NCI-H146 treated with DMSO at 0.1 percent for 48 hours (cell line): ENCODE results near the gene TSPEAR.
A peak's percentile ranks its signal among the peaks of the same experiment; 100 is the strongest.
"Not testable (repeated sequence)": the region's sequence is repeated elsewhere in the genome, so short reads cannot be mapped to it uniquely, and the experiment has no call there.

Experiments used
- DNase-seq: peaks from one replicate; lab custom pipeline; 2025; ENCODE audit not compliant: unreplicated experiment; lab: John Stamatoyannopoulos, UW

Gene TSPEAR

DNA sequence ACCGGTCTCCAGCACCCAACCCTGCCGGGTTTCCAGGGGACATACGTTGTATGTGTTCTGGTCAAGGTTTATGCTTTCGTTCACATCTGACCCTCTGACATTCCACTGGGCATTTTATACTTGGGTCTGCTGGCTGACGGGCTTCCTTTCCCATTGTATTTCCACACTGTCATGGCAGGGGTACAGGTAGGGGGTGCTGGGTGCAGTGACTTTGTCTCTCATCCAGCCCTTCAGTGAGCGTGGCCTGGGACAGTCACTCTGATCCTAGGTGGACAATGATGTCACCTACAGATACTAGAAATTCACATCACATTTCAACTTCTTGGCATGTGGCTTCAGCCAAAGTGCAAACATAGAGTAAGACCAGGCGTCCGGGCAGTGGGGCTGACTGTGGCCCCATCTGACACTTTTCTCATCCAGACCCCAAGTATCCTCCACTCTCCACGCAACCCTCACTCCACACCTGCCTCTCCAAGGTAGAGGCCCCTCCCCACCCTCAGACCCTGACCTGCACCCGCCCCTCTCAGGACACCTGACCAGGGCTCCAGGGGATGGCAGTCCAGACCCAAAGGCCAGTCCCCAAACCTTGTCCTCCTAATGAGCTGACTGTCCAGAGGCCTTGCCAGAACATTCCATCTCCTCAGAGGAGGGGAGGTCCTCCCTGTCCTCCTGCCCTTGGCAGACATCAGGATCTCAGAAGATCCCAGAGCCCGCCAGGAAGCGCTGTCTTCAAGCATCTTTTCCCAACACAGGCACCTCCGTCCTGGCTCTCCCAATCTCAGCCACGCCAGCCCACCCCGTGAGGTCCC, 75.0 kb downstream of the TSPEAR start:
- no peak for DNase-seq

DNA sequence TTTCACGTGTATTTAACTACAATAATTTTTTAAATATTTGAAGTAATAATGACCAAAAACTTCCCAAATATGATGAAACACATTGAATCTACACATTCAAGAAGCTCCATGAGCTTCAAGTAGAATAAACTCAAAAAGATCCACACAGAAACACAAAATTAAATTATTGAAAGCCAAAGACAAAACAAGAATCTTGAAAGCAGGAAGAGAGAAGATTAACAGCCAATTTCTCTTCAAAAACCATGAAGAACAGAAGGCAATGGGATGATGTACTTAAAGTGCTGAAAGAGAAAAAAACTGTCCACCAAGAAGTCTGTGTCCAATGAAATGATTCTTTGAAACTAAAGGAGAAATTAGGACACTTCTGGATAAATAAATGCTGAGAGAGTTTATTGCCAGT, 79.3 kb downstream of the TSPEAR start:
- no peak for DNase-seq

DNA sequence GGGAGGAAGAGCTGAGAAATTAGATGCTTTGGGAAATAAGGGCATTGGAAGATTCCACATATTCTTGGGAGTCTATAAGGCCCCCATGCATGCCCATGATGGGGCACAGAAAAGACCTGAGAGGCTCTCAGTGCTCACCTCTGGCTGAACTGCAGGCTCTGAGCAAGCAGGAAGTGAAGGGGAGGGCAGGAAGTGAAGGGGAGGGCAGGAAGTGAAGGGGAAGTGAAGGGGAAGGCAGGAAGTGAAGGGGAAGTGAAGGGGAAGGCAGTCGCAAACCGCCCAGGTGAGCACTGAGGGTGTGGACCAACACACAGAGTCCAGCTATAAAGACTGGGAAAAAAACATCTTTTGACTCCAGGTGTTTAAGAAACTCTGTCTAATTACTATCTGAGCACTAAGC, 80.9 kb downstream of the TSPEAR start:
- DNase-seq, result no peak

DNA sequence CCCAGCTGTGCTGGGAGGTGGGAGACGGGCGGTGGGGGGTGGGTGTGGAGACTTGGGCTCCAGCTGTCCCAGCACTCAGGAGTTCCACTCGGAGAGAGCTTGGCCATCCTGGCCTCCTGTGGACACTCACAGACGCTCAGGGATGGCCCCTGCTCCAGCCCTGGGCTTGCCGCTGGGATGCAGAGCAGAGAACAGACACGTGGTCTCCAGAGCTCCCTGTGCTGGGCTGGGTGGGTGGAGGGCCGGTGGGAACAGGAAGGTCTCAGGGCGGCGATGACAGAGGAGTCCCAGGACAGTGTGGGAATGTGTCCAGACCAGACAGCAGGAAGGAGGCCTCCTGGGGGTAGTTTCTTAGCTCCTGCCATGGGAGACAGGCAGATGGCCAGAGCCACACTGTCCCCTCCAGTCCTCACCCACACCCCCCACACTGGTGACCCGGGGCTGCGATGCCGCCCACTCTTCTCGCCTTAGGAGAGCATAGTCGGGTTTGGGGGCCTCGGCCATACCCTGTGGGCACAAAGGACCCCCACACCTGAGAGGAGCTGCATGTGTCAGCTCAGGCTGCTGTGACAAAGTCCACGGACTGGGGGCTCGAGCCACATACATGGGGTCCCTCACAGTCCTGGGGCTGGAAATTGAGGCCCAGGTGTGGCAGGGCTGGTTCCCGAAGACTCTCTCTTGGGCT, 82.5 kb downstream of the TSPEAR start:
- no peak for DNase-seq

DNA sequence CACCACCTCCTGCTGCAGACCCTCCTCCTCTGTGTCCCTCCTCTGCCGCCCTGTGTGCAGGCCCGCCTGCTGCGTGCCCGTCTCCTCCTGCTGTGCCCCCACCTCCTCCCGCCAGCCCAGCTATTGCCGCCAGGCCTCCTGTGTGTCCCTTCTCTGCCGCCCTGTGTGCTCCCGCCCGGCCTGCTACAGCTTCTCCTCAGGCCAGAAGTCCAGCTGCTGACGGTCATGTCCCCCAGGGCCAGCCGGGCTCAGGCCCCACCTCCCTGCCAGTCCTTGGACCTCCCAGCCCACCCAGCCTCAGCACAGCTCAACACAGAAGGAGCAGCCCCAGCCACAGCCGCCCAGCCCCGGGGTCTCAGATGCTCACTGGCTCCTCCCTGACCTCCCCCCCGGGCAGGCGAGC, 83.5 kb downstream of the TSPEAR start:
- DNase-seq, result not testable (repeated sequence)

DNA sequence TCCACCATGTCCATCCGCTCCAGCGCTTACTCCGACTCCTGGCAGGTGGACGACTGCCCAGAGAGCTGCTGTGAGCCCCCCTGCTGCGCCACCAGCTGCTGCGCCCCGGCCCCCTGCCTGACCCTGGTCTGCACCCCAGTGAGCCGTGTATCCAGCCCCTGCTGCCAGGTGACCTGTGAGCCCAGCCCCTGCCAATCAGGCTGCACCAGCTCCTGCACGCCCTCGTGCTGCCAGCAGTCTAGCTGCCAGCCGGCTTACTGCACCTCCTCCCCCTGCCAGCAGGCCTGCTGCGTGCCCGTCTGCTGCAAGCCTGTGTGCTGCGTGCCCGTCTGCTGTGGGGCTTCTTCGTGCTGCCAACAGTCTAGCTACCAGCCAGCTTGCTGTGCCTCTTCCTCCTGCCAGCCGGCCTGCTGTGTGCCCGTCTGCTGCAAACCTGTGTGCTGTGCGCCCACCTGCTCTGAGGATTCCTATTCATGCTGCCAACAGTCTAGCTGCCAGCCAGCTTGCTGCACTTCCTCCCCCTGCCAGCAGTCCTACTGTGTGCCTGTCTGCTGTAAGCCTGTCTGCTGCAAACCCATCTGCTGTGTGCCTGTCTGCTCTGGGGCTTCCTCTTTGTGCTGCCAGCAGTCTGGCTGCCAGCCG, 84.1 kb downstream of the TSPEAR start:
- DNase-seq, result peak; percentile 54

DNA sequence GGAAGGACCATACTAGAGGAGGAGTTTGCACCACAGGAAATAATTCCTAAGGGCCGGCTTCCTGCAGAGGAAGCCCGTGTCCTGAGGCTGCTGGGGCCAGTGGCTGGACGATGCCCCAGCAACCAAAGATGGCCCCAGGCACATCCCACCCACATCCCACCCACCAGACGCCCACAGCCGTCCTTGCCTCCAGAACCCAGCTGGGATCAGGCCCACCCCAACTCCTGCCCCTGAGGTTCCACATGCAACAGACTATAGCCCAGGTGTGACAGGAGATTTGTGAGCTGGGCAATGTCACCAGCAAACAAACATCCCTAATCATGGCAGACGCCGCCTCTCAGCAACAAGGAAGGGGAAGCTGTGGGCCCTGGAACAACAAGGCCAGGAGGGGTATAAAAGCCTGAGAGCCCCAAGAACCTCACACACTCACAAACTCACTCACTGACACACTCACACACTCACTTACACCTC, 84.7 kb downstream of the TSPEAR start, which contains the start of gene KRTAP10-9:
TSS of gene KRTAP10-9 (plus strand) at position 421 of the 471 bp plus-strand sequence. CDS start 79 bp downstream, outside the sequence.
- DNase-seq, result peak; percentile 54

DNA sequence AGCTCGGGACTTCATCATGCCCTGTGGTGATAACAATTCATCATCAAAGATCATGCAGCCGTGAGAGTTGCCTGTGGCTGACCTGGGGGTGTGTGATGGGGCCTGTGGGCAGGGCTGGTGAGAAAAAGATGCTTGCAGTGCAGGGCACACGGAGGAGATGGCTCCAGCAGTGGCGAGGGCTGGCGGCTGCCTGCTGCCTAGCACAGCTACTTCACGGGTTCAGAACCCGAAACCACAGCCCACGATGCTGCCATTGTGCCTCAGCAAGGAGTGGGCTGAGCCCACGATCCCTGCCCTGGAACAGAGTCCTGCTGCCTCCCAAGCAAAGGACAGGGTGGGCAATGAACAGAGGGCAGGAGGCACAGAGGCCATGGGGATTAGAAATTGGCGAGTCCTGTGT, 85.1 kb downstream of the TSPEAR start:
- DNase-seq, result no peak

DNA sequence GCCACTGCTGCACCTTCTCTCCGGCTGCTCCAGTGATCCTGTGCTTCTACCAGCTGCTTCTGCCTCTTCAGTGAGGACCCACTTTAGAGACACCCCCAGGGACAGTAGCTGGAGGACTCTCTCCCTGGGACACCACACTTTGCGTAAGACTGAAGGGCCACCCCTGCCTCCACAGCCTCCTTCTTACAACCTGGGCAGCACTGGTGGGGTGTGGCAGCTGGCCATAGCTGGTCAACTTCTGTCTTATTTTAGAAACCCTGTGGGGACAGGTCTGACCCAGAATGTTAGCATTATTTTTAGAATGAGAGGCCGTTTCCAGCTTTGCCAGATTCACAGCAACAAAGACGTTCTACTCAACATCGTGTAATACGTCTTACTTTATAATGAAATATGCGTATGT, 85.6 kb downstream of the TSPEAR start:
- no peak for DNase-seq

DNA sequence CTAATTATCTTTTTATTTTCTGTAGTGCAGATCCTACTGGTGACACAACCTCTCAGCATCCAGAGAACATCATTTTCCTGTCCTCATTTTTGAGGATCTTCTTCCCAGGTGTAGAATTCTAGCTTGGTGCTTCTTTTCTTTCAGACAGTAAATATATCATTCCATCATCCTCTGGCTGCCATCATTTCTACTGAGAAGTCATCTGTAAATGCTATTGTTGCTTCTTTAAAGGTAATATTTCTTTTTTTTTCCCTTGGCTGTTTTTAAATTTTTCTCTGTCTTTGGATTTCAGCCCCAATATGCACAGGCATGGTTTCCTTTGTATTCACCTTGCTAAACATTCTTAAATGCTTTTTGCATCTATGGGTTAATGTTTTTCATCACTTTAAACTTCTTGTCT, 87.8 kb downstream of the TSPEAR start:
- DNase-seq, result no peak

DNA sequence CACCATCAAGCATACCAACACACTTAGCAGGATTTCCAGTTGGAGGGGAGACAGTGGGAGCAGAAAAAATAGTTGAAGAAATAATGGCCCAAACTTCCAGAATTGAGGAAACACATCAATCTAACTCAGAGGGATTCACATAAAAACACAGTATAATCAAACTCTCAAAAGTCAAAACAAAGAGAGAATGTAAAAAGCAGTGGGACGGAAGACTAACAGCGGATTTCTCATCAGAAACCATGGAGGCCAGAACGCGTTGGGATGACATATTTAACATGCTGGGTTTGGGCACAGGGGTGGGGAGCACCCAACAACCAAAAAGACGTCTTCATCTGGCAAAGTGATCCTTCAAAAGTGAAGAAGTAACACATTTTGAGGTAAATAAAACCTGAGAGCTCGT, 91.5 kb downstream of the TSPEAR start:
- no peak for DNase-seq

DNA sequence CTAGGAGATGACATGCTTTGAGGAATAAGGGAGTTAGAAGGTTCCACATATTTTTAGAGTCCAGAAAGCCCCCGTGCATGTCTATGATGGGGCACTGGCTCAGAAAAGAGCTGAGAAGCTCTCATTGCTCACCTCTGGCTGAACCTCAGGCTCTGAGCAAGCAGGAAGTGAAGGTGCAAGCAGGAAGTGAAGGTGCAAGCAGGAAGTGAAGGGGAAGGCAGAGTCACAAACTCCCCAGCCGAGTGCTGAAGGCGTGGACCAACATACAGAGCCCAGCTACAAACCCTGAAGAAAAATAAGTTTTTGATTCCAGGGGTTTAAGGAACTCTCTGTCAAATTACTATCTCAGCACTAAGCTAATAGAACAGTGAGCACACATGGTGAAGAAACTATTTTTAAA, 92.5 kb downstream of the TSPEAR start:
- DNase-seq, result no peak

DNA sequence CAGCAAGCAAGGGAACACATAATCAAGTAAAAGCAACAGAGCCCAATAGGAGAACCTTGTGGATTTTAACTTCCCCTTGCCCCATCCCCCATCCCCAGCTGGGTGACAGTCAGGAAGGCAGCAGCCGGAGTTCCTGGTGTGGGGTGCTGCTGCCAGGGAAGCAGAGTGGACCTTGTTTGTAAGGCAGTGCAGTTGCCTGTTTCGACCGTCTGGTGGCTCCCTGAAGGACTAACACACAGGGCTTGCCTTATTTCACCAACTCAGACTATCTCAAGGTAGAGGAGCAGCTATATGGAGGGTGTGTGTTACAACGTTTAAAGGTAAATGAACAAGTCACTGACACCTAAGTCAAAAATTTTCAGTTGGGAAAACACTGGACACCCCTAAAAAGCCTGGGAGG, 92.9 kb downstream of the TSPEAR start:
- DNase-seq, result no peak

DNA sequence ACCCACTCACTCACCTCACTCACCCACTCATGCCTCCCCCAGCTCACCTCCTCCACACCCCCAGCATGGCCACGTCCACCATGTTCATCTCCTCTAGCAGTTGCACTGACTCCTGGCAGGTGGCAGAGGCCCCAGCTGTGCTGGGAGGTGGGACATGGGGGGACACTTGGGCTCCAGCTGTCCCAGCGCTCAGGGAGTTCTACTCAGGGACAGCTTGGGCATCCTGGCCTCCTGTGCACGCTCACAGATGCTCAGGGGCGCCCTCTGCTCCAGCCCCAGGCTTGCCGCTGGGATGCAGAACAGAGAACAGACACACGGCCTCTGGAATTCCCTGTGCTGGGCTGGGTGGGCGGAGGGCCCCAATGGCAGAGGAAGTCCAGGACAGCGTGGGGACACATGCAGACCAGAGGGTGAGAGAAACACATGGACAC, 94.3 kb downstream of the TSPEAR start:
- no peak for DNase-seq

DNA sequence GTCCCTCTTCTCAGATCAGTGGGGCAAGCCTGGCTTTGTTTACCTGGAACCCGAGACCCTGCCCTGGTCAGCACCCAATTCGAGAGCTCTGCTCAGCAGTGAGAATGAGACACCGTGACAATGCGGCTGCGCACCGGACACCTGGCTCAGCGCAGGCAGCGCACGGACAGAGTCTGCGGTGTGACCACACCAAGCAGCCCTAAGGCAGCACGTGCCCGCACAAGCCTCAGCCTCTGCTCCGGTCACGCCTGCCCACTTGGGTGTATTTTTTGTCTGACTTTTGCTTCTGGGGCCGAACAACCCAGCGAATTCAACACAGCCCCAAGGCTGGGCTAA, 94.8 kb downstream of the TSPEAR start:
- DNase-seq, result peak; percentile 6

DNA sequence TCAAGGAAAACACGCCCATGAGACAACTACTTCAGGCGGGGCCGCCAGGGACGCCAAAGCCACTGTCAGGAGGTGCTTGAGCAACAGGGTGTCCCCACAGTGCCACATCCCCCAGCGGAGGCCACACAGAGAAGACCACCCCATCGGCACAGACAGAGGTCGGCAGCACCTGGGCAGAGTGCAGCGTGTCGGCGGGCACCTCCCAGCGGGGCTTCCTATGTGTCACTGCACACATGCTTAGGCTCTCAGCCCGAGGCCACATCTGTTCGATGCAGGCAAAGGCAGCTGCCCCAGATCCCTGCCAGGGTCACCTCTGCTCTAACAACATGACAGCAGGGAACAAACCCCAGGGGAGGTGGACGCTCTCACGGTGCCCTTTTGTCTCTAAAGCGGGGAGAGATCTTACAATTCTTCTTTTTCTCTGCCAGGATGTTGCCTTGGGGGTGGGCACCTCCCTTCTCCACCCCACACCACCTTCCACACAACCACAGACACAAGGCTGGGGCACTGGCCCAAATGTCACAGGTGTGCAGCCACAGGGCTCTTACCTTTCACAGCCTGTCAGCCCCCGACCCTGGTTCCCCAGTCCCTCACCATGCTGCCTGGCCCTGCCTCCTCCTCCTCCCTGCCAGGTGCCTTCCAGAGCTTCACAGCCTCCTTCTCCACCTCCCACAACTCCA, 95.3 kb downstream of the TSPEAR start:
- DNase-seq, result peak; percentile 23

DNA sequence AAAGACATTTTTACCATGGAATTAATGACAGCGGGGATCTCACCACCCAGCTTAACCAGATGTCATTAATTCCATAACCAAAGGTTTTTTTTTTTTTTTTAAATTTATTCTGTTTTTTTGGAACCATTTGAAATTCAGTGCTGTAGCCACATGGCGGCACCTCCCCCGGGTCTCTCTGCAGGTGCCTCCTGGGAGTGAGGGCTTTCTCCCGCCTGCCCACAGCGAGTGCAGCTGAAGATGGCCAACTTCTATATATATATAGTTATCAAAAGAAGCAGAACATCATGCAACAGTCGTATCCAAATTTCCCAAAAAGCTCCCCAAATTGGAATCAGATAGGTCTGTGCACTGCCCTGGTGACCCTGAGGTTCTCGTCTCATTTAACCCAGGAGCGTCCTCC, 95.9 kb downstream of the TSPEAR start:
- no peak for DNase-seq

DNA sequence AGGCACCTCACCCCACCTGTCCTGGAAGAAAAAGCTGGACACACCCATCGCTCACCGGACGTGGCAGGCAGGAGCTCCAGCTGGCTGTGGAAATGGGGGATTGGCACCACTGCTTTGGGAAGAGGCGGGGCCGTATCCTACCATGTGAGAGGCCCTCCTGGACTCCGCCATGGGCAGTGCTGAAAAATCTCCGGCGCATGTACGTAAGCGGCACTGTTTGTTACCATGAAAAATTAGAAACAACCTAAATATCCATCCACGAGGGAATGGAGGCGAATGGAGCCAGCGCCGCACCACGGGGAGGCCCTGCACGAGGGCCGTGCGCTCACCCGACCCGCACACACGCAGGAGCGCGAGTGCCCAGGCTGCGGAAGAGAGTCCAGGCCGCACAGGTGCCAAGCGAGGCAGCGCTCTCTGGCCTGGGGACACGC, 96.4 kb downstream of the TSPEAR start:
- DNase-seq, result no peak

DNA sequence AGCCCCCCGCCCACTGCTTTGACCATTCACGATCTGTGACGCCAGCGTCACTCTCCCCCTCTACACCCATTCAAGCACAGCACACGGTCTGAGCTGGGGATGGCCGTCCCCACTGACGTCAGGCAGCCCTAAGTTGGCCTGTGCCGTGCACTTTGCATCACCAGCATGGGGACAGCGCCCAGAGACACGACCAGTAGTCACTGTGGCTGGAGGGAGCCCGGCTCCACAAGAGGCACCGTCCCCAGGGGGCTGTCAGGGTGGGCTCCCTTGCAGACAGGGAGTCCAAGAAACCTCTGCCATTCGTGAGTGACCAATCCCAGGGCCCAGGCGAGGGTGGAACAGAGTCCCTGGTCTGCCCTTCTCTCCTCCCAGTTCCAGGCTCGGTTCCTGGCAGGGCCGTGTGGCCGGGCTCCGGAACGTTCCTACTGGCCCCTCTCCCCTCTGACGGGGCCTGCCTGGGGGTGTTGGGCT, 97.2 kb downstream of the TSPEAR start:
- DNase-seq, result no peak

DNA sequence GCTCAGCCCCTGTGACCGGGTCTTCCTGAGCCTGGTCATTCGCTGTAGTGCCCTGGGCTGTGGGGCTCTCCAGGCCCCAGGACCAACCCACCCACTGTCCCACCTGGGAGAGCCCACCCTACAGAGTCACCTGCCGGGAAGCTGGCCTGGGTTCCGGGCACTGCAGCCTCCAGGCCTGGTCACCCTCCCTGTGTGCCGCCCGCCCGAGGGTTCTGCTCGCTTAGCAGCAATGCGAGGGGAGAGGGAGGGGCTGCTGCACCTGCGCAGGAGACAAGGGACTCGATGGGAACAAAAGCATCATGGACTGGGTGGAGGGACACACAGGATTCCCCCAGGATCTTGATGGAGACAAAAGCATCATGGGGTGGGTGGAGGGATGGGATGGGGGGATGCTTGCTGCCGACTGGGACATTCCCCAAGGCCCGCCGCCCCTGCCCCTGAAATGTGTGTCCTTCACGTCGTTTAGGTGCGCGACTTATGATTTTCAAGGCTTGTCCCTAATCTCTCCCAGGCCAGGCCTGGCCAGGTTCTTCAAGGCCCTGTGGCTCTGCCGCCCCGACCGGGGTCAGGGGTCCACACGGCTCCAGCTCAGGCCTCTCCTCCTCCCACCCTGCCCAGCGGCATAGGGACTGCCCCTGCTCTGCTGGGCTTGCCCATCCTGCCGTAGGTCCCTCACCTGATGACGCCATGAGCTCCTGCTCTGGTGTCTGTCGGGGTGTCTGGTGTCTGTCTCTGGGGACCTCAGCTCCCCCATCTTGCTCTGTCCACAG, 97.8 kb downstream of the TSPEAR start:
- no peak for DNase-seq
